SK-MEL-5 (cell line): Measurements from ENCODE around the gene KRT31. TPM values are rescaled to one million over a fixed set of nuclear protein-coding genes. Genes with fewer than 3 reads are reported as not detected.
"Not testable (repeated sequence)": the region's sequence is repeated elsewhere in the genome, so short reads cannot be mapped to it uniquely, and the experiment has no call there.

ENCODE experiments used
- DNase-seq: peaks from one replicate; pipeline ENCODE4 v3.0.0-alpha.2; 2016; ENCODE audit warnings: low read depth, low spot score
- in situ Hi-C: cut with HindIII; loops from 2 replicates; pipeline ENCODE4 v1.10.0; 2016; ENCODE audit warnings: low sequenced_read_pairs, high pct_unique_total_duplicates, low pct_unique_long_range_greater_than_20kb
- total RNA-seq: library from RNA; depleted of rRNA; stranded (reverse); fragments of >200 nt; shearing (Covaris generic); gene quantifications from 2 replicates; pipeline ENCODE4 v1.2.3, GENCODE V29; 2014

KRT31 gene
- total RNA-seq, 1 experiment from 2014 or later, result not detected

- DNase-seq, result no peak
- in situ Hi-C loops, result no loop called here
Observed at GRCh38 chr17:41395611-41396010, 1.8 kb downstream of the KRT31 start.

GRCh38 chr17:41395044-41395443 is 2.4 kb downstream of the KRT31 start:
- in situ Hi-C loops, result not testable (repeated sequence)

GRCh38 chr17:41394254-41394996 is 3.0 kb downstream of the KRT31 start:
- in situ Hi-C loops, result no loop called here
- no peak for DNase-seq

More at GRCh38 chr17:41395044-41395443, 2.4 kb downstream of the KRT31 start:
- DNase-seq, result not testable (repeated sequence)

GRCh38 chr17:41393826-41394225 is 3.6 kb downstream of the KRT31 start:
- no peak for DNase-seq
- in situ Hi-C loops, result no loop called here

GRCh38 chr17:41393294-41393693 is 4.1 kb downstream of the KRT31 start:
- DNase-seq, result no peak
- in situ Hi-C loops, result no loop called here

GRCh38 chr17:41392278-41392677 is 5.1 kb downstream of the KRT31 start:
- in situ Hi-C loops, result no loop called here
- no peak for DNase-seq

- in situ Hi-C loops, result no loop called here
- no peak for DNase-seq
Observed at GRCh38 chr17:41391535-41391934, 5.9 kb downstream of the KRT31 start.

GRCh38 chr17:41390411-41390938 is 6.9 kb downstream of the KRT31 start:
- DNase-seq, result no peak
- in situ Hi-C loops, result no loop called here

- DNase-seq, result no peak
- in situ Hi-C loops, result no loop called here
Observed at GRCh38 chr17:41387670-41388069, 9.7 kb downstream of the KRT31 start.

- in situ Hi-C loops, result no loop called here
- DNase-seq, result no peak
Observed at GRCh38 chr17:41386227-41386626, 11.2 kb downstream of the KRT31 start.

GRCh38 chr17:41383690-41384089 is 13.7 kb downstream of the KRT31 start:
- in situ Hi-C loops, result no loop called here
- no peak for DNase-seq

- in situ Hi-C loops, result no loop called here
- DNase-seq, result no peak
Observed at GRCh38 chr17:41382394-41382793, 15.0 kb downstream of the KRT31 start.

- in situ Hi-C loops, DNase-seq: not testable (repeated sequence)
Observed at GRCh38 chr17:41381943-41382342, 15.5 kb downstream of the KRT31 start, which contains the start of gene KRT34. KRT34 (minus strand) TSS chr17:41382306; CDS start chr17:41382246, 60 bp downstream.

GRCh38 chr17:41380091-41380490 is 17.3 kb downstream of the KRT31 start:
- DNase-seq, in situ Hi-C loops: not testable (repeated sequence)

- in situ Hi-C loops, result no loop called here
- no peak for DNase-seq
Observed at GRCh38 chr17:41377546-41377945, 19.9 kb downstream of the KRT31 start.

GRCh38 chr17:41369713-41370112 is 27.7 kb downstream of the KRT31 start, which contains the start of gene KRT33B:
KRT33B (minus strand) TSS chr17:41369813; CDS start chr17:41369750, 63 bp downstream.
- in situ Hi-C loops, result no loop called here
- no peak for DNase-seq

- in situ Hi-C loops, result no loop called here
- no peak for DNase-seq
Observed at GRCh38 chr17:41369023-41369422, 28.4 kb downstream of the KRT31 start.

GRCh38 chr17:41367426-41368075 is 29.9 kb downstream of the KRT31 start:
- in situ Hi-C loops, result no loop called here
- no peak for DNase-seq

GRCh38 chr17:41366070-41366469 is 31.3 kb downstream of the KRT31 start:
- DNase-seq, result no peak
- in situ Hi-C loops, result no loop called here
